Measurements from ENCODE around the gene GALK1.
A peak's percentile ranks its signal among the peaks of the same experiment; 100 is the strongest.

Gene GALK1

GRCh38 chr17:75734674-75735294, 30.2 kb downstream of the GALK1 start:
- H3K4me3 ChIP-seq (ENCODE audit: low read length): peak overlapping the region; percentile 47
- H3K9ac ChIP-seq (ENCODE audit: low read length): peak overlapping the region; percentile 43; the same call in 1 of the 2 replicates
- no peaks in the 10 kb centered on the region for H3K79me2 ChIP-seq (ENCODE audit: low read length)
- DNase-seq: peak; percentile 53
- no peaks in the 10 kb centered on the region for H3K9me2 ChIP-seq (replicated peaks; ENCODE audit: insufficient read depth, low read length)
- peak overlapping the region; percentile 96 for H3K4me2 ChIP-seq (ENCODE audit: low read depth, low read length)
- H3K9me3 ChIP-seq (replicated peaks; ENCODE audit: insufficient read depth, low read length): no peaks in the 10 kb centered on the region
- peaks cover 7% of the 10 kb centered on the region for H3K4me1 ChIP-seq (ENCODE audit: low read length)
- no peak for TF ChIP-seq EZH2 (optimal IDR thresholded peaks at IDR 0.05; ENCODE audit: low read depth, low read length)
- no peak for TF ChIP-seq EZH2phosphoT487 (IDR thresholded peaks at IDR 0.05; ENCODE audit: low read length)
- TF ChIP-seq CTCF (IDR thresholded peaks at IDR 0.05; ENCODE audit: low read length): no peak
- H3F3A ChIP-seq (ENCODE audit: insufficient read depth, low read length): no peaks in the 10 kb centered on the region
- peak overlapping the region; percentile 96 for H2AFZ ChIP-seq (ENCODE audit: low read length)
- H4K20me1 ChIP-seq (ENCODE audit: insufficient read depth, low read length): no peaks in the 10 kb centered on the region
- no peaks in the 10 kb centered on the region for H3K36me3 ChIP-seq (replicated peaks; ENCODE audit: insufficient read depth, low read length)
- no peaks in the 10 kb centered on the region for H3K27me3 ChIP-seq (replicated peaks; ENCODE audit: insufficient read depth, low read length)
- H3K27ac ChIP-seq (ENCODE audit: low read length): peak overlapping the region; percentile 35; the same call in 1 of the 2 replicates

- TF ChIP-seq EZH2 (optimal IDR thresholded peaks at IDR 0.05; ENCODE audit: low read depth, low read length) (no peak), EZH2phosphoT487 (IDR thresholded peaks at IDR 0.05; ENCODE audit: low read length) (no peak), CTCF (IDR thresholded peaks at IDR 0.05; ENCODE audit: low read length) (no peak)
- H3K9me3 ChIP-seq (replicated peaks; ENCODE audit: insufficient read depth, low read length): no peaks in the 10 kb centered on the region
- no peak overlapping the region for H3K4me3 ChIP-seq (ENCODE audit: low read length)
- no peaks in the 10 kb centered on the region for H3K27me3 ChIP-seq (replicated peaks; ENCODE audit: insufficient read depth, low read length)
- H3K36me3 ChIP-seq (replicated peaks; ENCODE audit: insufficient read depth, low read length): no peaks in the 10 kb centered on the region
- H4K20me1 ChIP-seq (ENCODE audit: insufficient read depth, low read length): no peaks in the 10 kb centered on the region
- no peaks in the 10 kb centered on the region for H3K9me2 ChIP-seq (replicated peaks; ENCODE audit: insufficient read depth, low read length)
- peaks cover 7% of the 10 kb centered on the region for H3K4me1 ChIP-seq (ENCODE audit: low read length)
- no peak overlapping the region for H3K27ac ChIP-seq (ENCODE audit: low read length)
- no peak for DNase-seq
- no peaks in the 10 kb centered on the region for H3K79me2 ChIP-seq (ENCODE audit: low read length)
- H3K9ac ChIP-seq (ENCODE audit: low read length): no peak overlapping the region
- H2AFZ ChIP-seq (ENCODE audit: low read length): no peak overlapping the region
- H3F3A ChIP-seq (ENCODE audit: insufficient read depth, low read length): no peaks in the 10 kb centered on the region
- no peak overlapping the region for H3K4me2 ChIP-seq (ENCODE audit: low read depth, low read length)
Observed at GRCh38 chr17:75733471-75733870, 31.5 kb downstream of the GALK1 start.

GRCh38 chr17:75731716-75732498, 33.1 kb downstream of the GALK1 start:
- Histone ChIP-seq H3K4me3 (ENCODE audit: low read length) (no peak overlapping the region), H3K9me2 (replicated peaks; ENCODE audit: insufficient read depth, low read length) (no peaks in the 10 kb centered on the region), H3K9me3 (replicated peaks; ENCODE audit: insufficient read depth, low read length) (no peaks in the 10 kb centered on the region), H3K27ac (ENCODE audit: low read length) (no peak overlapping the region), H3K36me3 (replicated peaks; ENCODE audit: insufficient read depth, low read length) (no peaks in the 10 kb centered on the region), H3K4me2 (ENCODE audit: low read depth, low read length) (no peak overlapping the region), H3F3A (ENCODE audit: insufficient read depth, low read length) (no peaks in the 10 kb centered on the region), H3K9ac (ENCODE audit: low read length) (no peak overlapping the region), H2AFZ (ENCODE audit: low read length) (no peak overlapping the region), H3K4me1 (ENCODE audit: low read length) (peaks cover 7% of the 10 kb centered on the region), H3K27me3 (replicated peaks; ENCODE audit: insufficient read depth, low read length) (no peaks in the 10 kb centered on the region), H3K79me2 (ENCODE audit: low read length) (no peaks in the 10 kb centered on the region), H4K20me1 (ENCODE audit: insufficient read depth, low read length) (no peaks in the 10 kb centered on the region)
- no peak for DNase-seq
- no peak for TF ChIP-seq CTCF (IDR thresholded peaks at IDR 0.05; ENCODE audit: low read length)
- TF ChIP-seq EZH2 (optimal IDR thresholded peaks at IDR 0.05; ENCODE audit: low read depth, low read length): no peak
- no peak for TF ChIP-seq EZH2phosphoT487 (IDR thresholded peaks at IDR 0.05; ENCODE audit: low read length)
